DND-41 (cell line): ENCODE measurements around the gene TMTC2.

ENCODE experiments used
- ATAC-seq: fragments of 200-7000 bp; cut with Tn5 transposase; 3 replicates; pipeline ENCODE4 v1.9.1; 2021; ENCODE audit warnings: low read depth; ENCODE audit not compliant: insufficient read depth
- DNase-seq: peaks from one replicate; pipeline ENCODE4 v3.0.0-alpha.2; 2020
- H2AFZ ChIP-seq: 2 replicates; pipeline ENCODE4 v1.6.0; 2012; ENCODE audit warnings: low read depth, low read length
- H3K27ac ChIP-seq: 2 replicates; pipeline ENCODE4 v1.5.1; 2012; ENCODE audit warnings: low read length, inconsistent platforms
- H3K27me3 ChIP-seq: fragments of 200-600 bp; sonication (generic); 2 replicates; pipeline ENCODE4 v1.6.0; 2012; ENCODE audit warnings: low read length, mild to moderate bottlenecking, inconsistent platforms; ENCODE audit not compliant: insufficient read depth, poor library complexity
- H3K36me3 ChIP-seq: 2 replicates; pipeline ENCODE4 v1.5.1; 2012; ENCODE audit warnings: low read length, inconsistent platforms; ENCODE audit not compliant: insufficient read depth
- H3K4me1 ChIP-seq: 2 replicates; pipeline ENCODE4 v1.5.1; 2012; ENCODE audit warnings: mild to moderate bottlenecking, low read length; ENCODE audit not compliant: insufficient read depth
- H3K4me2 ChIP-seq: 2 replicates; pipeline ENCODE4 v1.6.0; 2012; ENCODE audit warnings: mild to moderate bottlenecking, moderate library complexity, low read length, inconsistent platforms; ENCODE audit not compliant: insufficient read depth
- H3K4me3 ChIP-seq, 2 experiments: fragments of 200-600 bp in 1 of 2; shearing (Covaris generic) in 1 of 2; 2 replicates each; pipeline ENCODE4 v1.5.1; 2012 to 2016; ENCODE audit warnings: inconsistent platforms in 2 of 2, low read length in 2 of 2, mild to moderate bottlenecking in 2 of 2, low read depth in 1 of 2, moderate library complexity in 1 of 2
- H3K79me2 ChIP-seq: 2 replicates; pipeline ENCODE4 v1.6.0; 2012; ENCODE audit warnings: low read length, inconsistent platforms; ENCODE audit not compliant: insufficient read depth
- H3K9ac ChIP-seq: 2 replicates; pipeline ENCODE4 v1.6.0; 2012; ENCODE audit warnings: low read depth, mild to moderate bottlenecking, inconsistent platforms, low read length, moderate library complexity
- H3K9me3 ChIP-seq: 2 replicates; pipeline ENCODE4 v1.5.1; 2012; ENCODE audit warnings: low read length, moderate library complexity, mild to moderate bottlenecking, inconsistent platforms; ENCODE audit not compliant: insufficient read depth, severe bottlenecking
- H4K20me1 ChIP-seq: 2 replicates; pipeline ENCODE4 v1.6.0; 2012; ENCODE audit warnings: low read length; ENCODE audit not compliant: insufficient read depth
- CTCF ChIP-seq: IDR thresholded peaks from 2 replicates; pipeline ENCODE4 v1.5.1; 2012; ENCODE audit warnings: borderline replicate concordance, low read length, moderate library complexity, mild to moderate bottlenecking; ENCODE audit not compliant: poor library complexity, severe bottlenecking; ENCODE audit errors: extremely low read depth
- EZH2 ChIP-seq: IDR thresholded peaks from 3 replicates; pipeline ENCODE4 v1.6.1; 2012; ENCODE audit warnings: borderline replicate concordance, low read depth, mild to moderate bottlenecking, moderate library complexity, low read length, inconsistent platforms; ENCODE audit not compliant: severe bottlenecking

Gene TMTC2

DNA sequence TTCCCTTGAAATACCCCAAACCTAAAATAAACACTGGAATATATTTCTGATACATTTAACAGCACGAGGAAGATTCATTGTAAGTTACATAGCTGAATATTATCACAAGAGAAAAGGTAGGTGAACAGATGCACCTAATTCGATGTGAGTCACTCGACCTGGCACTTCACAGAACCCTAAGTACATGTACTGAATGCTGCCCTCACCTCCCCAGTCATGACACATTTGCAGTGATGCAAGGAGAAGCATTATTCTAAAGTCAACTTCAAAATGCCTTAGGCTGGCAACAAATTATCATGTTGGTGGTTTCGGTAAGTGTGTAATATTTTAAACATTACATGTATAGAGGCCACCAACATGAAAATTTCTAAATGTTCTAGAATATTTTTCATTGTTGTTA is 35.2 kb upstream of the TMTC2 start:
- Histone ChIP-seq H3K27me3 (no peaks in the 10 kb centered on the region), H3K27ac (no peak overlapping the region), H3K9me3 (no peaks in the 10 kb centered on the region), H3K36me3 (no peaks in the 10 kb centered on the region), H4K20me1 (no peaks in the 10 kb centered on the region), H3K4me3 (no peak overlapping the region), H2AFZ (no peak overlapping the region), H3K79me2 (no peaks in the 10 kb centered on the region), H3K4me1 (no peaks in the 10 kb centered on the region), H3K4me2 (no peak overlapping the region), H3K9ac (no peak overlapping the region)
- no peak for DNase-seq
- no peak for ATAC-seq
- TF ChIP-seq CTCF (no peak), EZH2 (no peak)

- DNase-seq: no peak
- H2AFZ ChIP-seq: no peak overlapping the region
- H3K79me2 ChIP-seq: no peaks in the 10 kb centered on the region
- no peaks in the 10 kb centered on the region for H3K9me3 ChIP-seq
- no peaks in the 10 kb centered on the region for H3K4me1 ChIP-seq
- ATAC-seq: no peak
- H4K20me1 ChIP-seq: no peaks in the 10 kb centered on the region
- H3K4me3 ChIP-seq: no peak overlapping the region
- H3K27me3 ChIP-seq: no peaks in the 10 kb centered on the region
- H3K36me3 ChIP-seq: no peaks in the 10 kb centered on the region
- H3K27ac ChIP-seq: no peak overlapping the region
- no peak for TF ChIP-seq EZH2
- no peak for TF ChIP-seq CTCF
- H3K4me2 ChIP-seq: no peak overlapping the region
- H3K9ac ChIP-seq: no peak overlapping the region
These were observed 34.6 kb upstream of the TMTC2 start for GRCh38 chr12:82652071-82652470.

- no peak for DNase-seq
- no peaks in the 10 kb centered on the region for H3K36me3 ChIP-seq
- H3K27me3 ChIP-seq: no peaks in the 10 kb centered on the region
- no peak overlapping the region for H3K4me2 ChIP-seq
- no peak overlapping the region for H2AFZ ChIP-seq
- no peak for TF ChIP-seq CTCF
- no peak for TF ChIP-seq EZH2
- H3K4me3 ChIP-seq: no peak overlapping the region
- H3K4me1 ChIP-seq: no peaks in the 10 kb centered on the region
- H4K20me1 ChIP-seq: no peaks in the 10 kb centered on the region
- no peak overlapping the region for H3K27ac ChIP-seq
- H3K9me3 ChIP-seq: no peaks in the 10 kb centered on the region
- ATAC-seq: no peak
- no peaks in the 10 kb centered on the region for H3K79me2 ChIP-seq
- no peak overlapping the region for H3K9ac ChIP-seq
These were observed 31.0 kb upstream of the TMTC2 start for GRCh38 chr12:82655751-82656150.
